Embryonic facial prominence (tissue), 1 donor: ENCODE results near the gene DENND2A.
"Not testable (repeated sequence)": the region's sequence is repeated elsewhere in the genome, so short reads cannot be mapped to it uniquely, and the experiment has no call there.

Experiments
- DNase-seq: peaks from one replicate; pipeline ENCODE4 v3.0.0-alpha.2; 2016; ENCODE audit errors: extremely low spot score

DENND2A gene

DNA sequence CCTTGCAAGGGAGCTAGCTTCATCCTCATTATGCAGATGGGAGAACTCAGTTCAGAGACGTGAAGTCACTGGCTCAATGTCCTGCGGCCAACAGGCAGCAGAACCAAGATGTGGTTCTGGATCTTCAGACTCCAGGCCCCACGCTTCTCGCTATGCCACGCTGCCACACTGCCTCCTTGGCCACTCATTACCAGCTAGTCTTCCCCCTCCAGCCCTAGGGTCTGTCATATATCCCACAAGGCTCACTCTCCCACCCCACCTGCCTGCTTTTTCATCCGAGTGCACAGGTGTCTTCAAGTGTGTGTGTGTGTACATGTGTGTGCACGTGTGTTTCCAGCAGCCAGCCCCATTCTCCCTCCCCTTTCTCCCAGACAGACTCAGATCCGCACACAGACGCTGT, 53.4 kb downstream of the DENND2A start:
- no peak for DNase-seq

DNA sequence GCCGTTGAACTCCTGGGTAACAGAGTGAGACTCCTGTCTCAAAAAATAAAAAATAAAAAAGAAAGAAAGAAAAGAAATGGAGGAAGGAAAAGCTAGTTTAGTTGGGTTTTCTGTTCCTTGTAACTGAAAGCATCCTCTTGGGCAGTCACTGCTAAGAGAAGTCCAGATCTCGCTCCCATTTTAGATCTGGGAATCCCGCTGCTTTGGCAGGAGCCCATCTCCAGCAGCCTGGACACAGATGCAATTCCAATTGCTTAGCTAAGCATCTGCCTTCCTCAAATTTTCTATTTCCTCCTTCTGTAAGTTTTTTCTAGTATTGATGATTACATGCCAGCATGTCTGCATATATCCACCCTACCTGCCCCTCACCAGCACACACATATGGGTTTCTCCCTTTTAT, 54.1 kb downstream of the DENND2A start:
- DNase-seq = no peak

DNA sequence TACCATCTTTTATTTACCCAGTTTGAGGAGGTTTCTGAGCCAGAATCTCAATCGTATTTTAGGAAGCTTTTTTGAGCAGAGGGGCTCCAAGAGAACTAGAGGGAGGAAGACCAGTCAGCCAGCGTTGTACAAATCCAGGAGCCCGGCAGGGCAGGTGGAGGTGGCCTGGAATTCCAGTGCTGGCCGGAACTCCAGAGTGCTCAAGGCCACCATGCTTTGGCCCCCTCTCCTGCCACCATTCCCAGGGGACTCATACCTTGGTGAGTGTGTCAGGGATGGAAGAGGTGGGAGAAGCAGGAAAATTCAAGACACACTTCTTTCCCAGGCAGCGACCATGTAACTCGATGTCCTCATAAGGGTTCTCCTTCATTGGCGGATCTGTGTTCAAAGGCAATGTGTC, 55.3 kb downstream of the DENND2A start:
- DNase-seq = no peak

DNA sequence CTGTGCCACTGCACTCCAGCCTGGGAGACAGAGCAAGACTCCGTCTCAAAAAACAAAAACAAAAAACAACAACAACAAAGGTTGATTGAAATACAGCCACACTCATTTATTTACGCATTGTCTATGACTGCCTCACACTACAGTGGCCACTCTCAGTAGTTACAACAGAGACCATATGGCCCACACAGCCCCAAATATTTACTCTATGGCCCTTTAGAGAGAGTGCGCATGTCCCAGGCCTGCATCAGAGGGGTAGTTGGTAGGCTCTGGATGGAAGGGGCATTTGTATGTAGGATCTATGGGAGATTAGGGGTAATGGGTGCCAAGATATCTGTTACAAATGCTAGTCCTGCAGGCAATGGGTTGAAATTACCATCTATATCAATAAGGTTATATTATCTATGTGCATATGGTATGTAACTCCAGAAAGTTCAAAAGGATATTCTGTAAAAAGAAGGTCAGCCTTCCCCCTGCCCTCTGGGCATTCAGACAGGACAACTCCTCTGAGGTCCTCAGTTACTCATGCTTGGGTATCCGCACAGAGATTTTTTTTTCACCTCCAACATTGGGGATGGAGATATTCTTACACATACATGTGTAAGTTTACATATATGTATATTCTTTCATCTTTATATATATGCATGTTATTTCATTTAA, 56.3 kb downstream of the DENND2A start:
- no peak for DNase-seq

DNA sequence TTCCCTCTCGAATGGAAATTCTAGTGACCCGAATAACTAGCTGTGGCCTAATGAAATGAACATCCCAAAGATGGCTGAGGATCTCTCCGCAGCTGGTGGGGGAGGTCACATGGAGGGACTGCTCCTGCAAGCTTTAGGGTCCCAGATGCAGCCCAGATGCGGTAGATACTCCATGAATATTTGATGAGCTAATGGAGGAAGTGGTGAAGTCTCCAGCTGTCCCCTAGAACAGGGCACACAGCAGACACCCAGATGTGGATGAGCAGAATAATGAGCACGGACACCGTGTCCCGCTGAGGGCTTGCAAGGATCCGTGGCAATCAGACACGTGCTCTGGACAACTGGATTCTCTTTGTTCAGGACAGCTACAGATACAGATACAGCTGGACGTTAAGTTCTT, 59.2 kb downstream of the DENND2A start:
- DNase-seq = no peak

DNA sequence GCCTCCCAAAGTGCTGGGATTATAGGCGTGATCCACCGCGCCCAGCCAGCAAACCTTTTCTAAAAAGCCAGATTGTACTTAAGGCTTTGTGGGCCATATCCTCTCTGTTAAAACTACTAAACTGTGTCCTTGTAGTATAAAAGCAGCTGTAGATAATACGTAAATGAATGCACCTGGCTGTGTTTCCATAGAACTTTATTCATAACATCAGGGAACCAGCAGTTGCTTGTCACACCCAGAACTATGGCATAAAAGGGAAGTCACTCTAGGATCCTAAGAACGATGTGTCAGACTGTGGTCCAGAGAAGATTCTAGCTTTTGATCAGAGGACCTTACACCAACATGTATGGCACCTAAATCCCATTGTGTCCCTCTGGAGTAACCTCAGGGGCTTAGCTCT, 63.0 kb downstream of the DENND2A start:
- DNase-seq = no peak

DNA sequence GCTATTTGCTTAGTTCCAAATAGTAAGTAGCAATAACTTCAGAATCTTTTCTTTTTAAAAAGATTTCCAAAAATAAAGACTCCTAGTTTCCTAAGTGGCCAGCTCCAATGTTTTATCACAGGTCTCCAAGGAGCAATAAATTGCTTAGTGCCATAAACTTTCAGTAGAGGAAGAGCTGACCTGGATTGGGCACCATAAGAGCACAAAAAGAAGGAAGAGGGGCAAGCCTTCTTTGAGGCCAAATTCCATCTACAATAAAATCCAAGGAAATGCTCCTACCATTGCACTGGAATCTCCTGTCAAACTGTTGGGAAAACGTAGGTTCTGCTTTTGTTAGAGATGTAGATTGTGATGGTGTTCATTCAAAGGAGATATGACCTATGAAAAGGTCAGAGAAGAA, 64.0 kb downstream of the DENND2A start:
- DNase-seq = no peak

DNA sequence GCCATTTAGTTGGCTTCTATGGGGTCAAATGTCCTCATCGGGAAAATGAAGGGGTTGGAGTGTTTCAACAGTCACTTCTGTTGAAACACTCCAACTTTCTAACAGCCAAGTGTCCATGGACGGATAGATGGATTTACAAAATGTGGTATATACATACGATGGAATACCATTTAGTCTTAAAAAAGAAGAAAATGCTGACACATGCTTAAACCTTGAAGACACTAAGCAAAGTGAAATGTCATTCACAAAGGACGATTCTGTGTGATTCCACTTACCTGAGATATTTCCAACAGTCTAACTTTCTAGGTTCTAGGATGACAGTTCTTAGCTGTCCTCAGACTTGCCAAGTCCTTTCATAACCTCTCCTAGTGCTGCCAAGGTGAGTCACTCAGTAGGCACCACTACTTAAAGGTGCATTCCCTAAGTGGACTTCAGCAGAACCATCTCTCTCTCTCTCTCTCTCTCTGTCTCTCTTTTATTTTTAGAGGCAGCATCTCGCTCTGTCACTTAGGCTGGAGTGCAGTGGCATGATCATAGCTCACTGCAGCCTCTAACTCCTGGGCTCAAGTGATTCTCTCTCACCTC, 69.0 kb downstream of the DENND2A start:
- no peak for DNase-seq

DNA sequence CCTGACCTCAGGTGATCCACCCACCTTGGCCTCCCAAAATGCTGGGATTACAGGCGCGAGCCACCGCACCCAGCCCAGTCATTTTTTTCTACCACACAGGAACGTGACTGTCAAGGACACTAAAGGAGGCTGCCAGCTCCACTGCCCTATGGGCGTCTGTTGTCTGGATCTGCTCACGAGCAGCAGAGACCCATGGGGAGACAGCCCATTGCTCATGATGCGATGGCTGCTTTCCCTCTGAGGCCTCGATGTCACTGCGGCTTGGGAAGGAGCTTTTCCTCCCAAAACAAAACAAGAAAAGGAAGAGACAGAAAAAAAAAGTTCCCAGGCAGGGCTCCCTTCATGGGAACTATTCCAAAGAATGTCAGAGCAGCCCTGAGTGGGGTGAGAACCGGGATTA, 70.5 kb downstream of the DENND2A start:
- DNase-seq = no peak

DNA sequence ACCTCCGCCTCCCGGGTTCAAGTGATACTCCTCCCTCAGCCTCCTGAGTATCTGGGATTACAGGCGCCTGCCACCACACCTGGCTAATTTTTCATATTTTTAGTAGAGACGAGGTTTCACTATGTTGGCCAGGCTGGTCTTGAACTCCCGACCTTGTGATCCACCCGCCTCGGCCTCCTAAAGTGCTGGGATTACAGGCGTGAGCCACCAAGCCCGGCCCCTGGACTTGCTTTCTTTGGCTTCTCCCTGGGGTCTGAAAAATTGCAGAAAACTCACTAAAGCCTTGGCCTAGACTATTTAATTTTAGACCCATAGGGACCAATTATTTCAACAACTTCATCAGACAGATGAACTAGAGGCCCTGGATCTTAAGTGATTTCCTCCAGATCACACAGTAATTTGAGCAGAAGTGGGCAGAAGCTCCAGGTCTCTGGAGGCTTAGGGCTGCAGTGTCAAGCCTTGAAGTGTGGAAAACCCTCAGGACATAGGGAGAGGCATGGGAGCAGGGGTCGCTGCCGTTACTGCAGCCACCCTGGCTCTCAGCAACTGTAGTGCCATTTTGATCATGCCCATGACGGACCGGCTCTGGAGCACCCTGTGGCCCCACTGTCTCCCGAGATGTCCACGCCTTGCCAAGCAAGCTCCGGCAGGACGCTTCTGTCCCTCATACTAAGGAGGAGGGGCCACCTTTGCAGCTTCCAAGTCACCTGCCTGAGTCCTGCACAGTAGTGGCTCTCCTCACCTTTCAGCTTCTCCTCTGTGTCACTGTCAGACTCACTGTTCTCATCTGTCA, 72.4 kb downstream of the DENND2A start:
- DNase-seq = no peak

DNA sequence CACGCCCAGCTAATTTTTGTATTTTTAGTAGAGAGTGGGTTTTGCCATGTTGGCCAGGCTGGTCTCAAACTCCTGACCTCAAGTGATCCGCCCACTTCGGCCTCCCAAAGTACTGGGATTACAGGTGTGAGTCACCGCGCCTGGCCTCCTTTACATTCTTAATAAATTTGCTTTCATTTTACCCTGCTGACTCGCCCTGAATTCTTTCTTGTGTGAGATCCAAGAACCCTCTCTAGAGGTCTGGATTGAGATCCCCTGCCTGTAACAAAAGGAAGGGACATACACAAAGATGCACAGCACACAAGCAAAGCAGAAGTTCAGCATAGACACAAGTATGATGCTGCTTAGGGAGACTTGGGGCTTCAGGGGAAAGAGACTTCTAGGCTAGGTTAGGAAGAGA, 74.4 kb downstream of the DENND2A start:
- DNase-seq = not testable (repeated sequence)

DNA sequence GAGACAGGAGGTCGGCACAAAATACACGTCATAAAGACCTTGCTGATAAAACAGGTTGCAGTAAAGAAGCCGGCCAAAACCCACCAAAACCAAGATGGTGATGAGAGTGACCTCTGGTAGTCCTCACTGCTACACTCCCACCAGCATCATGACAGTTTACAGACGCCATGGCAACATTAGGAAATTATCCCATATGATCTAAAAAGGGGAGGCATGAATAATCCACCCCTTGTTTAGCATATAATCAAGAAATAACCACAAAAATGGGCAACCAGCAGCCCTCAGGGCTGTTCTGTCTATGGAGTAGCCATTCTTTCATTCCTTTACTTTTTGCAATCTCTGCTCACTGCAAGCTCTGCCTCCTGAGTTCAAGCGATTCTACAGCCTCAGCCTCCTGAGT, 74.9 kb downstream of the DENND2A start:
- not testable (repeated sequence) for DNase-seq

DNA sequence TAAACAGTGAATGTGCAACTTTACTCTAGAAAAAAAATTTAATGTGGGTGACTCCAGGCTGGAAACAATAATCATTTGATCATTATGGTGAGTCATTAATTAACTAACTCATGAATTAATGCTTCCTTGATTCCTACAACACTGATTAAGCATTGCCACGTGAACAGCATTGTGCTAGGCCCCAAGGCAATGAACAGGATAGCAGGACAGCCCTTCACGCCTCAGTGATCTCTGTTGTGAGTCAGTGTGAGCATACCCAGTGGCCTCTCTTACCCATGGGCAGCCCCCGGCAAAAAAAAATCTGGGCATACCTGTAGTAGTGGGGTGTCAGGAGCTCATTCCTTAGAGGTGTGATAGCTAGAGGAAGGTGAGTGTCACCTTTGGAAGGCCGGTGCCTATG, 76.0 kb downstream of the DENND2A start:
- no peak for DNase-seq

DNA sequence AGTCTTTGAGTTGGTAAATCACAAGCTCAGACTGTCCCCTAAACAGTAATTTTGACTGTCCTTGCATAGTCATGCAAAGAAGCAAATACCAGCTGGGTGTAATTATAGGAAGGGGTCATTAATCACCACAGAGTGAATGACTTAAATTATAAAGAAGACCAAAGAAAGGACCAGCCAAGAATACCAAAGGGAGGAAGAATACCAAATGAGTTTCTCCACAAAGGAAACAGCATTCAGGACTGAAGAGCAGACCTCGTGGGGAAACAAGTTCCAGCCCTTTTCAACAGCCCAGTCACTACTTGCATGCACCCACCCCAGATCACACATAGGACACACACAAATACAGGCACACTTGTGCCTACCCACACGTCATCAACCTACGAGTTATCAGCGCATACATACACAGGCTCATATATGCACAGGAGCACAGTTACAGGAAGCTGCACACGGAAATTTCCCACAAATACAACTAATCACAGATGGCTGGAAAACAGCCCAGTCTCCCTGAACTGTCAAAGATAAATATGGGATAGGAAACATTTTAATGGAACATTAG, 77.6 kb downstream of the DENND2A start:
- DNase-seq = no peak

DNA sequence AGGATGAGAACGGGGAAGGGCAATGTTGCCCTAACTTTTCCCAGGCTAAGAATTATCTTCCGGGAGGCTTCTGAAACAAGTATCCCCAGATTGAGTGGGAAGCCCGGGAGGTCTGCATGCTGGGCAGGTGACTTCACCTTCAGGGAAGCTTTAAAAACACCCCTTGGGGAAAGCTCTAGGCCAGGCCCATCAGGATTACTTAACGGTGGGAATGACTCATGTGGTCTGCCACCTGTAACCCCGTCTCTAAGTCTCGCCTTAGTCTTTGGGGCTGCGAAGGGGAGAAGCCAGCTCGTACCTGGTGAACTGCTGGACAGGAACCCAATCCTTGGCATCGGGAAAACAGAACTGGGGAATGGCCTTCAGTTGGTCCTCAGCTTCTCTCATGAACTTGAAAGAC, 81.2 kb downstream of the DENND2A start:
- no peak for DNase-seq

DNA sequence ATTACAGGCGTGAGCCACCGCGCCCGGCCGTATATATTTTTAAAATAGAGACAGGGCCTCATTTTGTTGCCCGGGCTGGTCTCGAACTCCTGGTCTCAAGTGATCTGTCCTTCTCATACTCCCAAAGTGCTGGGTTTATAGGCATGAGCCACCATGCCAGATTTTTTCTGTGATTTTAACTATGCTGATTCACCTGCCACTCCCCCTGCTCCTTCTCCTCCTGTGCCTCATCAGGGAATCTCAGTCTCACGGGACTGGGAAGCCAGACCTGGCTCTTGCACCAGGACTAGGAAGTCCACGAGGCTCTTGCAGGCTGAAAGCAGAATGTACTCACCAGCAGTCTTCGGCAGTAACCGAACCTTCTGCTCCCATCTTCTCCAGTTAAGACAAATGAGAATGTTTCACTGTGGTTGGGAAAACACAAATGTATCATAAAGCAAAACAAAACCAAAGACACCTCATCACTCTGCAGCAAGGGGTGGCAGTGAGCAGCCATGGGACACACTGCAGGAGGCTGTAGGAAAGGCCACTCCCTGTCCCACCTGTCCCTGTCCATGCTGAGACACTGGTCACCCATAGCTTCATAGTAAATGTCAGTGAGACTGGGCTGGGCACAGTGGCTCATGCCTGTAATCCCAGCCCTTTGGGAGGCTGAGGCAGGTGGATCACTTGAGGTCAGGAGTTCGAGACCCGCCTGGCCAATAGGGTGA, 82.6 kb downstream of the DENND2A start:
- no peak for DNase-seq

DNA sequence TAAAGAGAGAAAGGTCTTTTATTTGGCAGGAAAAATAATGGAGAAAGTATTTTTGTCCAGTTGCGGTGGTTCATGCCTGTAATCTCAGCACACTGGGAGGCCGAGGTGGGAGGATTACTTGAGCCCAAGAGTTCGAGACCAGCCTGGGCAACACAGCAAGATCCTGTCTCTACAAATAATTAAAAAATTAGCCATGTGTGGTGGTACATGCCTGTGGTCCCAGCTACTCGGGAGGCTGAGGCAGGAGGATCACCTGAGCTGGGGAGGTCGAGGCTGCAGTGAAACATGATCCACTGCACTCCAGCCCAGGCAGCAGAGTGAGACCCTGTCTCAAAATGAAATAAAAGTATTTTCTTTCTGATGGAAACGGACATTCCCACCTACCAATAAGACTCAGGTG, 83.5 kb downstream of the DENND2A start:
- DNase-seq = no peak

DNA sequence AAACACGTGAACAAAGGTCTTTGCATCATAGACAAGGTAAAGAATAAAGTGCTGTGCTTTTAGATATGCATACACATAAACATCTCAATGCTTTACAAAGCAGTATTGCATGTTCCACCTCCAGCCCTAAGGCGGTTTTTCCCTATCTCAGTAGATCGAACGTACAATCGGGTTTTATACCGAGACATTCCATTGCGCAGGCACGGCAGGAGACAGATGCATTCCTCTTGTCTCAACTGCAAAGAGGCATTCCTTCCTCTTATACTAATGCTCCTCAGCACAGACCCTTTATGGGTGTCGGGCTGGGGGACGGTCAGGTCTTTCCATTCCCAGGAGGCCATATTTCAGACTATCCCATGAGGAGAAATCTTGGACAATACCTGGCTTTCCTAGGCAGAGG, 87.4 kb downstream of the DENND2A start:
- DNase-seq = not testable (repeated sequence)

DNA sequence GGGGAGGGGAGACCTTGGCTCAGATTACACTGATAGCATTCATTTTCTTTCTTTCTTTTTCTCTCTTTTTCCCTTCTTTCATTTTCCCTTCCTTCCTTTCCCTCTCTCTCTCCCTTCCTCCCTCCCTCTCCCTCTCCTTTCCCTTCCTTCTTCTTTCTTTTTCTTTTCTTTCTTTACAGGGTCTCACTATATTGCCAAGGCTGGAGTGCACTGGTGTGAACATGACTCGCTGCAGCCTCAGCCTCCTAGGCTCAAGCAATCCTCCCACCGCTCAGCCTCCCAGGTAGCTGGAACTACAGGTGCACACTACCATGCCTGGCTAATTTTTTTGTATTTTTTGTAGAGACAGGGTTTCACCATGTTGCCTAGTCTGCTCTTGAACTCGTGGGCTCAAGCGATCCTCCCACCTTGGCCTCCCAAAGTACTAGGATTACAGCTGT, 88.4 kb downstream of the DENND2A start:
- no peak for DNase-seq

DNA sequence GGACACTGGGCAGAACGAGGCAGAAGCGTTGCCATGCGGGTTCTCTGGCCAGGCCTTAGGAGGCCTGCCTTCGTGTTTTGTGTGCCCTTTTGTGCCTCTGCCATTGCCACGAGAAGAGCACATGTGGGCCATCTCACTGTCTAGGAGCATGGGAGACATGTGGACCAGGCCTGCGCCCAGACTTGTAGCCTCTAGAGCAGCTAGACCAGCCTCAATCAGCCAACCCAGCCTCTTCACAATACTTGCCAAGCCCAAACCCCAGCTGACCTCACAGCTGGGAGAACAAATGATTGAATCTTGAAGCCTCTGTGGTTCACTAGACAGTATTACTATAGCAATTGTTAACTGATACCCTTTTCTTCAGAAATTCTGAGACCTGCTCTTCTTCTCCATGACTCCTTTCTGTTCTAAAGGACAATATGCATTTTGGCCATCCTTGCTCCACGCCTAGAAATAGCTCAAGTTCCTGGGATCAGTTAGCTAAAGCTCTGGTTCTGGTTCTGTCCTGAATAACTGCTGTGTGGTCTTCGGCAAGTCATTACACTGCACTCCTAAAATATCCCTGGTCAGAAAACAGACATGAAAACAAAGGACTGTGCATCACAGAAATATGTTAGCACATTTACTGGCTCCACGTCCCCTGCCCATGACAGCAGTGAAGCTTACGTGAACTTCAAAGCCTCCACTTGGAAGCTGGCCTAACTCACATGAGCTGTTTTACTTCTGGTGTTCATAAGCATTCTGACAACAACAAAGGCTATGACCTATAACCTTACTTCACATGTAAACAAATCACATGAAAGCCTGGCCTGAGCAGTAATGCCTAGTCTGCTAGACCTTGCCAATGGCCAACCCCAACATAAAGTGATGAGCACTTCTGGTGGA, 89.0 kb downstream of the DENND2A start:
- no peak for DNase-seq

DNA sequence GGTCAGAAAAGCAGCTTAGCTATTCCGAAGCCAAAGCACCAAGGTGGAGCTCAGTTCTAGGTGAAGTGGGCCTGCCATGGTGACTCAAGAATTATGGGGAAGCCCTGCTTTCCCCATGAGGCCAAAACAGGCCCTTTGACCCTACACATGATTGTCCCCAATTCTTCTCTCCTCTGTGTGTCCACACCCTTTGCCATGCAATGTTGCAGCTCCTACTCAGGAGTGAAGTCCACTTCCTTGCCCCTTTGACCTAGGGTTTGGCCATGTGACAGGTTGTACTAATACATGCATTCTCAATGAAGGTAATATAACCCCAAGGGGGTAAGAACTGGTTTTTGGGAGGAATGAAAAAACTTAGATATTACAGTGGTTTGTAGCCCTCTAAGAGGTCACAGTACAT, 93.7 kb downstream of the DENND2A start:
- no peak for DNase-seq
